Measurements from ENCODE around the gene MORN1. TPM values are rescaled to one million over a fixed set of nuclear protein-coding genes. Genes with fewer than 3 reads are reported as not detected.

MORN1 gene
- polyA plus RNA-seq, 1 donor (not counting 4 experiments of a cell fraction or from before 2014, with no cell fraction given), result 2.1 TPM

- Histone ChIP-seq H3K4me2 (ENCODE audit: control insufficient read depth, extremely low read depth, insufficient read depth, low read depth, low read length) (no peak overlapping the region), H3K27ac (ENCODE audit: control insufficient read depth, insufficient read depth, low read length) (no peak overlapping the region), H3K79me2 (ENCODE audit: control insufficient read depth, insufficient read depth, low read length) (peaks cover 60% of the 10 kb centered on the region), H2AFZ (ENCODE audit: control insufficient read depth, low read length) (no peak overlapping the region), H3K9me3 (ENCODE audit: control insufficient read depth, low read depth, low read length) (no peaks in the 10 kb centered on the region), H3K9me1 (ENCODE audit: control insufficient read depth, extremely low read depth, insufficient read depth, low read length) (peaks cover 6% of the 10 kb centered on the region), H3K4me1 (ENCODE audit: control insufficient read depth, extremely low read depth, insufficient read depth, low read length) (peaks cover 15% of the 10 kb centered on the region), H4K20me1 (ENCODE audit: control insufficient read depth, extremely low read depth, insufficient read depth, low read length) (peaks cover 29% of the 10 kb centered on the region), H3K36me3 (ENCODE audit: control insufficient read depth in 2 of 2, extremely low read depth in 1 of 2, insufficient read depth in 2 of 2, low read length in 2 of 2) (peaks cover 12 to 14% of the 10 kb centered on the region in 2 experiments), H3K9ac (ENCODE audit: control insufficient read depth, extremely low read depth, insufficient read depth, low read length) (no peak overlapping the region), H3K27me3 (ENCODE audit: control insufficient read depth, extremely low read depth, insufficient read depth, low read length) (no peaks in the 10 kb centered on the region), H3K4me3 (ENCODE audit: control insufficient read depth in 2 of 3, extremely low read depth in 1 of 3, insufficient read depth in 2 of 3, low read depth in 1 of 3, low read length in 3 of 3) (no peak overlapping the region)
- no peak for DNase-seq (ENCODE audit: low read depth, low spot score)
- dilution Hi-C loops (cut with MboI; ENCODE audit: extremely low pct_ligation_motif_present, low sequenced_read_pairs), result no loop called here
- TF ChIP-seq, protein P1, sequence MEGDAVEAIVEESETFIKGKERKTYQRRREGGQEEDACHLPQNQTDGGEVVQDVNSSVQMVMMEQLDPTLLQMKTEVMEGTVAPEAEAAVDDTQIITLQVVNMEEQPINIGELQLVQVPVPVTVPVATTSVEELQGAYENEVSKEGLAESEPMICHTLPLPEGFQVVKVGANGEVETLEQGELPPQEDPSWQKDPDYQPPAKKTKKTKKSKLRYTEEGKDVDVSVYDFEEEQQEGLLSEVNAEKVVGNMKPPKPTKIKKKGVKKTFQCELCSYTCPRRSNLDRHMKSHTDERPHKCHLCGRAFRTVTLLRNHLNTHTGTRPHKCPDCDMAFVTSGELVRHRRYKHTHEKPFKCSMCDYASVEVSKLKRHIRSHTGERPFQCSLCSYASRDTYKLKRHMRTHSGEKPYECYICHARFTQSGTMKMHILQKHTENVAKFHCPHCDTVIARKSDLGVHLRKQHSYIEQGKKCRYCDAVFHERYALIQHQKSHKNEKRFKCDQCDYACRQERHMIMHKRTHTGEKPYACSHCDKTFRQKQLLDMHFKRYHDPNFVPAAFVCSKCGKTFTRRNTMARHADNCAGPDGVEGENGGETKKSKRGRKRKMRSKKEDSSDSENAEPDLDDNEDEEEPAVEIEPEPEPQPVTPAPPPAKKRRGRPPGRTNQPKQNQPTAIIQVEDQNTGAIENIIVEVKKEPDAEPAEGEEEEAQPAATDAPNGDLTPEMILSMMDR (optimal IDR thresholded peaks at IDR 0.05 in 1 of 3, IDR thresholded peaks at IDR 0.05 in 1 of 3, conservative IDR thresholded peaks at IDR 0.05 in 1 of 3; ENCODE audit: extremely low read depth in 1 of 3, insufficient read depth in 2 of 3, low read length in 3 of 3), result no peak
- TF ChIP-seq EZH2 (IDR thresholded peaks at IDR 0.05; ENCODE audit: low read length), result no peak
- FAIRE-seq, result no peak
These were observed 89.6 kb downstream of the MORN1 start for GRCh38 chr1:2301607-2302291.

GRCh38 chr1:2300851-2301606, 90.3 kb downstream of the MORN1 start:
- H3K4me1 ChIP-seq (ENCODE audit: control insufficient read depth, extremely low read depth, insufficient read depth, low read length), result peaks cover 15% of the 10 kb centered on the region
- H3K9me1 ChIP-seq (ENCODE audit: control insufficient read depth, extremely low read depth, insufficient read depth, low read length), result peaks cover 6% of the 10 kb centered on the region
- H3K4me2 ChIP-seq (ENCODE audit: control insufficient read depth, extremely low read depth, insufficient read depth, low read depth, low read length), result no peak overlapping the region
- no peak for FAIRE-seq
- no peak overlapping the region for H3K4me3 ChIP-seq (ENCODE audit: control insufficient read depth in 2 of 3, extremely low read depth in 1 of 3, insufficient read depth in 2 of 3, low read depth in 1 of 3, low read length in 3 of 3)
- H3K79me2 ChIP-seq (ENCODE audit: control insufficient read depth, insufficient read depth, low read length), result peaks cover 67% of the 10 kb centered on the region
- TF ChIP-seq, protein P1 (optimal IDR thresholded peaks at IDR 0.05 in 1 of 3, IDR thresholded peaks at IDR 0.05 in 1 of 3, conservative IDR thresholded peaks at IDR 0.05 in 1 of 3; ENCODE audit: extremely low read depth in 1 of 3, insufficient read depth in 2 of 3, low read length in 3 of 3), result no peak
- no peak for TF ChIP-seq EZH2 (IDR thresholded peaks at IDR 0.05; ENCODE audit: low read length)
- no peaks in the 10 kb centered on the region for H3K9me3 ChIP-seq (ENCODE audit: control insufficient read depth, low read depth, low read length)
- dilution Hi-C loops (cut with MboI; ENCODE audit: extremely low pct_ligation_motif_present, low sequenced_read_pairs), result no loop called here
- DNase-seq (ENCODE audit: low read depth, low spot score), result no peak
- H4K20me1 ChIP-seq (ENCODE audit: control insufficient read depth, extremely low read depth, insufficient read depth, low read length), result peaks cover 29% of the 10 kb centered on the region
- H3K27ac ChIP-seq (ENCODE audit: control insufficient read depth, insufficient read depth, low read length), result no peak overlapping the region
- H2AFZ ChIP-seq (ENCODE audit: control insufficient read depth, low read length), result no peak overlapping the region
- H3K9ac ChIP-seq (ENCODE audit: control insufficient read depth, extremely low read depth, insufficient read depth, low read length), result no peak overlapping the region
- no peaks in the 10 kb centered on the region for H3K27me3 ChIP-seq (ENCODE audit: control insufficient read depth, extremely low read depth, insufficient read depth, low read length)
- H3K36me3 ChIP-seq (ENCODE audit: control insufficient read depth in 2 of 2, extremely low read depth in 1 of 2, insufficient read depth in 2 of 2, low read length in 2 of 2), result peaks cover 12 to 14% of the 10 kb centered on the region in 2 experiments
